GM21529 (cell line): ENCODE measurements around the gene GRIN2A.

Source experiments
- ATAC-seq: cut with Tn5 transposase; IDR thresholded peaks from one replicate; pipeline ENCODE4 v1.9.1; 2021; ENCODE audit not compliant: unreplicated experiment

GRIN2A gene

DNA sequence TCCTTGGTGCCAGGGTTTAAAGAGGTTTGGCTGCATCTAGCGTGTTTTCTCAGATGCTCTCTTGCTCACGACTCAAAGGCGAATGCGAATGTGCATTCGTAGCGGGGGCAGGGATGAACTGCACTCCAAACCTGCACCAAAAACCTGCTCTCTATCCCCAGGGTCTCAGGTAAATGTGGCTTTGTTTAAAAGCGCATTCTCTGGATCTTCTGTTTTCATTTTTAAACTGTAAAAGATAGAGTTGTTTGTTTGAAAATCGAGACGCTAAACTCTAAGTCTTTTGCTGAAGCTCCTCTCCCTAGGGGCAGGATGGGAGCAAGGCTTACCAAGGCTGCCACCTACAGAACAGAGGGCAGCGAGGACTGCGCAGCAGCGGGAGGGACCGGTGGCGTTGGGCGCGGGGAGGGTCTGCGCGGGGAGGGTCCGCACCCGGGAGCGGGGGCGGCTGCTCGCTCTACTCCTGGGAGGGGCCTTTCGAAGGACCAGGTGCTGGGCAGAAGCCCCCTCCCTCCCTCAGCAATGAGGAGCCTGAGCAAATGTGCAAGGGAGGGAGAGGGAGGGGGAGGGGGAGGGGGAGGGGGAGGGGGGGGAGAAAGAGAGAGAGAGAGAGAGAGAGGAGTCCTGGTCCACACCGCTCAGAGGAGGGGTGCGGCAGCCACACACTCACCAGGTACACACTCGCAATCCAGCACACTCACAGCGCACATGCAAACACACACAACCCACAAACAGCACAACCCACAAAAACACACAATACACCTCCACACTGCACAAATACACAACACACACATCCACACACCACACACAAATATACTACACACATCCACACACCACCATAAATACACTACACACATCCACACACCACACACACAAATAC lies 142.8 kb downstream of the GRIN2A start:
- ATAC-seq = no peak

DNA sequence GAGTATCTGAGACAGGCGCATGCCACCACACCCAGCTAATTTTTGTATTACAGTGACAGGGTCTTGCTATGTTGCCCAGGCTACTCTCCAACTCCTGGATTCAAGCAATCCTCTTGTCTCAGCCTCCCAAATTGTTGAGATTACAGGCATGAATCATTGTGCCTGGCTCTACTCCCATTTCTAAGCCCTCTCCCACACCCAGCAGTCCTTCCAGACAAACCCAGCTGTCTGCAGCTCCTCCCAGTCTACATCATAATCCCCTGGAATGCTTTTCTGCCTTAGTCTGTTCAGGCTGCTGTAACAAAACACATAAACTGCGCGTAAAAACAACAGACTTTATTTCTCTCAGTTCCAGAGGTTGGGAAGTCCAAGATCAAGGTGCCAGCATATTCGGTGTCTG lies 144.5 kb downstream of the GRIN2A start:
- no peak for ATAC-seq

DNA sequence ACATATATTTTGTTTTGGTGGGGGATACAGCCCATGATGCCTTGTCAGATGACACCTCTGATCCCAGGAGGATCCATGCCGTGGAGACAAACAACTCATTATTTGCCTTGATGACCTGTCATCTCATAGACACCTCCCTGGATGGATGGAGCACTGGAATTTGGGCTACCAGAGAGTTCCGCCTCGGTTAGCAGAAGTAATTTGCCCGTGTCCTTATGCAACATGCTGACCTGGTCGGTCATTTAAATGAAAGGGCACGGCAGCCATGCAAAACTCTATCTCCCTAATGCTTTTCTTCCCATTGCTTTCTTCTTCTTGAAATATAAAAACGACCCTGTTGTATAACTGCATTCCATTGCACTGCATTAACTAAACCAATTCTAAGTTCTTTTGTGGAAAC lies 145.3 kb downstream of the GRIN2A start:
- ATAC-seq = no peak

DNA sequence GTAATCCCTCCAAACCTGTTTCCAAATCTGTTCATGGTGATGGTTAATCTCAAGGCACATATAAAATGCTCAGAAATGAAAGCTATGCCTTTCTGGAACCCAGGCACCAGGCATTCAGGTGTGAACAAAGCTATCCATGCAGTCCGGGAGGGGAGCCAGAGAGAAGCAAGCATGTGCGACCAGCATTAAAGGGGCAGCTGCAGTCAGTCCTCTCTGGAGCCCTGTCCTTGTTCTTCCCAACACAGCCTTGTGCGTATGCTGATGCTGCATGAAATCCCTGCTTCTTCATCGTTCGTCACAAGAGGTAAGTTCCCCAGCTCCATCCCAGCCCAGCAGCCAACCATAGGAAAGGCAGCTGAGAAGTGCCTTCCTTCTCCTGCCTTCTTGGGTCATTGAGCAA lies 148.7 kb downstream of the GRIN2A start:
- ATAC-seq = no peak

- ATAC-seq = no peak
Observed at GRCh38 chr16:10031955-10032354, 150.3 kb downstream of the GRIN2A start.

- ATAC-seq = no peak
Observed at GRCh38 chr16:10031473-10031872, 150.8 kb downstream of the GRIN2A start.

GRCh38 chr16:10028644-10029043 lies 153.6 kb downstream of the GRIN2A start:
- no peak for ATAC-seq

DNA sequence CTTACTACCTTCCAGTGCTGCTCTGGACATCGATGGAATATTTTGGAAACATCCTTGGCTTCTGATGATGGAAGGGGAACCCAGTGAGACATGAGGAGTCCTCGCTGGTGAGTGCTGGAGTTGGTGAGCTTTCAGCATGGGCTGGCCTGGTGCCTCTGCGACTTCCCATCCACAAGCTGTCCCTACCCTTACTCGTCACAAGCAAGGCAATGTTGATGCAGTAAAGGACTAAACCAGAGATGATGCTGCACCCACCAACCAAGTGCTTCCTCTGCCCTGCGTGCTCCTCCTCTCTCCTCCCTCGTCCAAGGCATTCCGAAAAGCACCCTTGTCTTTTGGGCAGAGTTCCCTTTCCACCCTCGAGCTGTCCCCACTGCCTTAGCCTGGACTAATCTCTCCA lies 154.7 kb downstream of the GRIN2A start:
- no peak for ATAC-seq

DNA sequence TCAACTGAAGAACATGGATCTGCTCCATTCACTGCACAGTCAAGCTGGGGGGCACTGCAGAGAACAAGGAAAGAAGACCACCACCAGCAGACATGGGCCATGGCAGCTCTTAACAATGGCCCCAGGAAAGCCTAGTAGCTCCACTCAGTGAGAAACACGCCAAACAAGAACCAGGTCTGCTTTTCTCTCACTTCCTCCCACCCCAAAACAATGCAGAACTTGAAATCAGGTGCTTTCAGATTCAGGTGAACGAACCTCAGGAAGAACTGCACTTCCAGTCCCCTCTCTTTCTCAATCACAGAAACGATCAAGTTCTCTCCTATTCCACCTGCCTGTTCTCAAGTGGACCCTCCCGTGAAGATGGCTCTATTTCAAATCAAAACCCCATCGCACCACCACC lies 155.6 kb downstream of the GRIN2A start:
- ATAC-seq = no peak

DNA sequence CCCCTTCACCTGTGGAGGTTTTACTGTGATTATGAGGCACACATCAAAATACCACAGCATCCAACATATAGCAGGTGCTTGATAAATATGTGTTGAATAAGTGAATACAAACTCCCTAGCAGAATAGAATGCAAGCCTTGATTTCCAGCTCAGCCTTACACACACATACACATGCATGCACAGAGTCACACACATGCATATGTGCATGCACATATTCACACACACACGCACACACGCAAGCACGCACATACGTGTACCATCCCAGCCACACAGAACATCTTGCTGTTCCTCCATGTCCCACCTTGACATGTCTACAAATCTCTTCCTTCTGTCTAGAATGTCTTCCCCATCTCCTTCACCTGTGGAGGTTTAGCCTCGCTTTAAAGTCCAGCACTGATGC lies 160.1 kb downstream of the GRIN2A start:
- no peak for ATAC-seq

GRCh38 chr16:10020866-10021265 lies 161.4 kb downstream of the GRIN2A start:
- no peak for ATAC-seq

DNA sequence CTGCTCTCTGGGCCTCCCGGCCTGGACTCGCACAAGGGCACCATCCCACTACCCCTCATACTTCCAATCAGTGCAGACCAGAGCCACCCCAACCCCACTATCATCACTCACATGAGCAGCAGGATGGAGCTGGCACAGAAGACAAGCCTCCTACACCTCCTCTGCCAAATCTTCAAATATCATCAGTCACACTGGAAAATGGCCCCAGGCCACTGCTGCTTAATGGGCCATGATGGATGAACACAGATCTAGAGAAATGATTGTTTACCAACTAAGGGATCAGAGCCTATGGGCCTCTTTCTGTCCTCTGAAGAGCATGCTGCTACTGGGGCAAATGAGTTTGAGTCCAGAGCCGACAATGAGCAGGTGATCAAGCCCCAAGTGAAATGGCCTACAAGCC lies 165.5 kb downstream of the GRIN2A start:
- ATAC-seq = no peak

- no peak for ATAC-seq
Observed at GRCh38 chr16:10015397-10015796, 166.8 kb downstream of the GRIN2A start.

DNA sequence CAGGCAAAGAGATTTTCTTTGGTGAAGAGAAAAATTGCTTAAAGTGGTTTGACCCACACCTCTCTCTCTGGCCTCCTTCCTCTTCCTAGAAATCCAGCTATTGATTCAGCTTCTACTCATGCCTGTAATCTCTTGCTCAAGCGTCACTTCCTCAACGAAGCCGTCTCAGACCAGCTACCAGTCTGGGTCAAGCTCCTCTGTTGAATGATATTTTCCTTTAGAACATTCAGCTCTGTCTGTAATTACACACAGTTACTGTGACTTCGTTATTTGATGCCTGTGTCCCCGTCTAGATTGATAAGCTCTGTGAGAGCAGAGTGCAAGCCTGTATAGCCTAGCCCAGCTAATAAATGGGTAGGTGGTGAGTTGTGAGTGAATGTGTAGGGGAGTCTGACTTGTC lies 168.5 kb downstream of the GRIN2A start:
- no peak for ATAC-seq

GRCh38 chr16:10013364-10013763 lies 168.9 kb downstream of the GRIN2A start:
- ATAC-seq = no peak

- ATAC-seq = no peak
Observed at GRCh38 chr16:10009684-10010083, 172.5 kb downstream of the GRIN2A start.

- ATAC-seq = no peak
Observed at GRCh38 chr16:10003486-10003885, 178.7 kb downstream of the GRIN2A start.

DNA sequence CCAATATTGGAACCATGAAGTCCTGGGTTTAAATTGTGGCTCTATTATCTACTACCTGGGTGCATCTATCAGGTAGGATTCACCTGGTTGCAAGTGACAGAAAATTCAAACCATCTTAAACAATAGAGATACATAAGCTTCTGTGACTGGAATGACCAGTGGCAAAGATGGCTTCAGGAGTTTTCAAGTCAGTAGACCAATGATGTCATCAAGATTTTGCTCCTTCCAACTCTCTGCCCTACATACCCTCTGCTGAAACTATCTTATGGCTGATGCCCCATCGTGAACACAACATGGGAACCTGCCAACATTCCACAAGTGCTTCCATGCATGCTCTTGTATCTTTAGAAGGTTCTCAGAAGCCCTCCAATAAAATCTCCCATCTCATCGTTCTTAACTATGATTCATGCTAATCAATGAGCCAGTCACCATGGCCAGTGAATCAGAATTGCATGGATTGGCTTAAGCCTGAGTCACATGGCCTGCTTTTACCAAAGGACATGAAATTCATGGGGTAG lies 180.9 kb downstream of the GRIN2A start:
- ATAC-seq = no peak

- ATAC-seq = no peak
Observed at GRCh38 chr16:9996221-9996620, 186.0 kb downstream of the GRIN2A start.

DNA sequence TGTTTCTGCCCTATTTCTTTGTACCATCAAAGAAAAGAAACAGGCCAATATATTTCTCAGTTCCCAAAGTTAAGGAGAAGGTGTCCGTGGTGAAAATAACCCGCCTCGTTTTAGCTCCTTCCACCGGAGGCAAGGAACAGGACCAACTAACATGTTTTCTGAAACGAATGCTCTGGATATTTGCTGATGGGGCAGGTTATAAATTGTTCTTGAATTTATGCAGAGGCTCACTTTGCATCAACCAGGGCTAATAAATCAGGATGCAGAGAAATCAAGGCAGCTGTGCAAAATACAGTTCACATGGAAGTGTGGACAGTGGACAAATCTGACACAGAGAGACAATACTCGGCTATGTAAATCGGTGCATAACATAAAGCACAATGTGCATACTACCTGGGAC lies 189.8 kb downstream of the GRIN2A start:
- no peak for ATAC-seq

DNA sequence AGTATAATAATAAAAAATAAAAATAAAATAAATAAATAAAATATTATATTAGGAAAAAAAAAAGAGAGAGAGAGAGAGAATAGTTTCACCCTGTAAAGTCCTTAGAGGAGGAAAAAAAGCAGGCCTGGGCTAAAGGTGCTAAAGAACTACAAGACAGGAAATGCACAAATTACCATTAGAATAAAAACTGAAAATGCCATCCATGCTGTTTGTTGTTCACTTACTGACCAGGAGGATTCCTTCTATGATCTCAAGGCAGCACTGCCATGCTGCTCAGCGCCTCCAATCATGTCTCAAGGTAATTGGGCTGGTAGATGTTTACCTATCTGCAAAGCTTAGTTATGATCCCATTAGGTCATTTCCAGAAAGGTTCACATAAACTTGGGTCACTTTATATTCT lies 201.2 kb downstream of the GRIN2A start:
- no peak for ATAC-seq

DNA sequence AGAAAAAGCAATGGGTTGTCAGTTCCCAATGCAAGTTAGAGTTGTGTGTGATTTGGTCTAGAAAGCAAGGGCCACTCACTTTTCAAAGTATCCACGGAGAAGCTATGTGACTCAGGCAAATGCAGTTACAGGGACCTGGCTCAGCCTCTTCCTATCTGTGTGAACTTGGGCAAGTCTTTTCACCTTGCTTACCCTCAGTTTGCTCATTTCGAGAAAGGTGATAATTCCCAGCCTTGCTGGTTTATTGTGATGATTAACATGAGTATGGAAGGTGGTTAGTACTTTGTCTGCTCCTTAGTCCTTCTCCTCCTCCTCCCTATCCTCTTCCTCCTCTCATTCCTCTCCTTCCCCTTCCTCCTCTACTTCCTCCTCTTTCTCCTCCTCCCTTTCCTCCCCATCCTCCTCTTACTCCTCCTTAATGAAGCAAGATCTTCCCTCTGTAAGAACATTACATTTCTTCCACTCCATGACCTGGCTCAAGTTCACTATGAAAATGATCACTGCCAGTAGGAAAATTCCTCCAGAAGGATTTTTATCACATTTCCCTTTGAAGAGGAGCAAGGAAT lies 204.0 kb downstream of the GRIN2A start:
- no peak for ATAC-seq
